NCI-H146 (cell line): ENCODE measurements around the gene EPN1.

Experiments used
- DNase-seq: peaks from one replicate; lab custom pipeline; 2025; lab: John Stamatoyannopoulos, UW

Gene EPN1

DNA sequence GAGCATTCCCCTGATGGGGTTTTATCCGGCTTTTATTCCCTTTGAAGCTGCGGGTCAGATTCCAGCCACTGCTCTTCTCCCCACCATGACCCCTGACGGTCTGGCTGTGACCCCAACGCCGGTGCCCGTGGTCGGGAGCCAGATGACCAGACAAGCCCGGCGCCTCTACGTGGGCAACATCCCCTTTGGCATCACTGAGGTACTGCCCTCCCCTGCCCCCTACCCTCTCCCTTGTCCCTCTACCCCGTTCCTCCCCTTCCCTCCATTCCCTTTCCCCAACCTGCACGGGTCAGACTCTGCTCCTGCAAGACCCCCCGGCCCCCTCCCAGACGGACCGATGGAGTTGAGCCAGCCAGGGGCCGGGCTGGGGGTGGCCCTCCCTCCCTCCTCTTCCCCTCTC is 14.0 kb upstream of the EPN1 start:
- no peak for DNase-seq

- DNase-seq: no peak
These were observed 13.2 kb upstream of the EPN1 start for GRCh38 chr19:55661826-55662225.

GRCh38 chr19:55663846-55664536 is 11.0 kb upstream of the EPN1 start:
- DNase-seq: no peak

GRCh38 chr19:55666343-55667005 is 8.6 kb upstream of the EPN1 start:
- no peak for DNase-seq

DNA sequence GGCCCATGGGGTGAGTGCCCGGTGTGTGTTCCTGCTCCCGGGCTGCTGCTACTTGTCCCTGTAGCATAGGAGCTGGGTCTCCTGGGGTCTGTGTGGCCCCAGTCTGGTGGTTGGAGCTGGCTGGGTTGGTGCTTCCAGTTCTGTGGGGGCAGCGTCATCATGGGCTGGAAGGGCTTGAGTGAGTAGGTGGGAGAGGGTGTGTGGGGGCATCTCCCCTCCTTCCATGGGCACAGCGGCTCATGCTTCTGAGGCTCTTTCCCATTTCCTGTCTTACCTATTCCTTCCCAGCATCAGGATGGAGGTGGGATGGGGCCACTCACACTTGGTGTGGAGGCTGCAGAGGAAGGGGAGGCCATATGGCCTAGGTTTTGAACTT is 8.0 kb upstream of the EPN1 start:
- DNase-seq: no peak

- no peak for DNase-seq
These were observed 7.5 kb upstream of the EPN1 start for GRCh38 chr19:55667511-55667910.

- DNase-seq: no peak
These were observed 7.1 kb upstream of the EPN1 start for GRCh38 chr19:55667958-55668357.

DNA sequence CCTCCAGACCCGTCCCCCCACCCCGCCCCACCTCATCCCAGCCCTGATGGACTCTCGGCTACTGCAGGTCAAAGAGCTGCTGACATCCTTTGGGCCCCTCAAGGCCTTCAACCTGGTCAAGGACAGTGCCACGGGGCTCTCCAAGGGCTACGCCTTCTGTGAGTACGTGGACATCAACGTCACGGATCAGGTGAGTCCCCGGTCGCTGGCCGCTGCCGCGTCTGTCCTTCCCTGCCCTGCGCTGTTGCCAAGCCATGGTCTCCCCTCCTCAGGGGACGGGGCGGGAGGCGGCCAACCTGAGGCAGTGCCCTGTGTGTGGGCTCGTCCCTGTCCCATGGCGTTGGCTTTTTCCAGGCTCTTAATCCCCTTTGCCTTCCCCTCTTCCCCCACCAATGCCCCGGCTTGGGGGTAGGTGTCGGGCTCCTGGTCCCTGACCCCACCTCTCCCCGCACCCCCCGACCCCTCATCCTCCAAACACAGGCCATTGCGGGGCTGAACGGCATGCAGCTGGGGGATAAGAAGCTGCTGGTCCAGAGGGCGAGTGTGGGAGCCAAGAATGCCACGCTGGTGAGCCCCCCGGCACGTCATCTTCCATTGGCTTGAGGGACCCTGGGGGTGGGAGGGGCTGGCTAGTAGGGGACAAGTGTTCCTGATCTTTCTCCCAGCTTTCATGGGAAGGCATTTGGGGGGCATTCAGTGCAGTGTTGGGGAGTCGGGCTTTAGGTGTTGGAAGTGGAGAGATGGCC is 6.2 kb upstream of the EPN1 start:
- no peak for DNase-seq

DNA sequence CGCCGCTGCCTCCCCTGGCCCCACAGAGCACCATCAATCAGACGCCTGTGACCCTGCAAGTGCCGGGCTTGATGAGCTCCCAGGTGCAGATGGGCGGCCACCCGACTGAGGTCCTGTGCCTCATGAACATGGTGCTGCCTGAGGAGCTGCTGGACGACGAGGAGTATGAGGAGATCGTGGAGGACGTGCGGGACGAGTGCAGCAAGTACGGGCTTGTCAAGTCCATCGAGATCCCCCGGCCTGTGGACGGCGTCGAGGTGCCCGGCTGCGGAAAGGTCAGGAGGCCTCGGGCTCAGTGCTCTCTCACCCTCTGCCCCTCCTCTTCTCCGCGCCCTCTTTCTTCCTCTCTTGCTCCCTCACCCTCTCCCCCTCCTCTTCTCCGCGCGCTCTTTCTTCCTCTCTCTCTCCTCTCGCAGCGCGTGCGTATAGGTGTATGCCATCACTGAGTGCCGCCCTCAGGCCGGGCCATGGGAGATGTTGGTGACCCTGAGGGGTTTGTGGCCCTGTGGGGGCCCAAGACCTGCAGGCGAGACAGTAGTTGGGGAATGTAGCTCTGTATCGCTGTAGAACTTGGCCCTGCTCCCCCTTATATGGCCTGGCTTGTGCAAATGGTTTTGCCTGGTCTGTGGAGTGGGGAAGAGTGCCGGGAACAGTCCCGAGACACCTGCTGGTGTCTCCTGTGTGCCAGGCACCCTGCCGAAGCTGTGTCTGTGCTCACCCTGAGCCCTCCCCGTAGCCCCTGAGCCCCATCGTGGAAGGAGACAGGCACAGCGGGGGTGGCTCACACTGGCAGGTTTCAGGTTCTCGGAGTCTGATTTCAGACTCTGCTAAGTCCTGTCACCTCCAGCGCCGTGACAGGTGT is 5.4 kb upstream of the EPN1 start:
- no peak for DNase-seq

GRCh38 chr19:55670280-55671053 is 4.6 kb upstream of the EPN1 start:
- peak; percentile 66 for DNase-seq

DNA sequence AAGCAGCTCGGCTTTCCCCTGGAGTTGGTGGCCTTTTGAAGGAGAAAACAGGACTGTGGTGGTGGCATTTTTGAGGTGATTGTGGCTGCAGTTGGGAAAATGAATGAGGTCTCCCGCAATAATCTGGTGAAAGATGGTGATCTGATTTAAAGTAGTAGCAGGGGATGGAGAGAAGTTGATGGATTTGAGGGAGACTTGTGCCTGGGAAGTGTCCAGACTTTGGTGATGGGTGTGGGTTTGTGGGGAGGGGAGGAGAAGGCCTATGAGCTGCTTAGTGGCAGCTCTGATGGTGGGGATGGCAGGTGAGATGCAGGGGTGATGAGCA is 4.0 kb upstream of the EPN1 start:
- no peak for DNase-seq

GRCh38 chr19:55672418-55672817 is 2.6 kb upstream of the EPN1 start:
- DNase-seq: no peak

- no peak for DNase-seq
These were observed 1.6 kb upstream of the EPN1 start for GRCh38 chr19:55673465-55673864.

DNA sequence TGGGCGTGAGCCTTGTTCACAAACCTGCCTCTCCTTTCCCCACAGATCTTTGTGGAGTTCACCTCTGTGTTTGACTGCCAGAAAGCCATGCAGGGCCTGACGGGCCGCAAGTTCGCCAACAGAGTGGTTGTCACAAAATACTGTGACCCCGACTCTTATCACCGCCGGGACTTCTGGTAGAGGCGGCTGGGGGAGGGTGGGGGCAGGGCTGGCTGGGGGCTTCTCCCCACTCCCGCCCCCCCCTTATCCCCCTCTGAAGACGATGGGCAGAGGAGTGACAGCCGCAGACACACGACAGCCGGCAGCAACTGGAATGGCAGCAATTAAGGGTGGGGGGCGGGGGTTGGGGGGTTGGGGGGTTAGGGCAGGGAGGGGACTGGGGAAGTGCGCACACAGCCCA is 1.1 kb upstream of the EPN1 start:
- no peak for DNase-seq

GRCh38 chr19:55674459-55674840 is 576 bp upstream of the EPN1 start:
- DNase-seq: no peak

- DNase-seq: no peak
These were observed 782 bp downstream of the EPN1 start for GRCh38 chr19:55675661-55676354.

GRCh38 chr19:55676383-55676782 is 1.4 kb downstream of the EPN1 start:
- no peak for DNase-seq

DNA sequence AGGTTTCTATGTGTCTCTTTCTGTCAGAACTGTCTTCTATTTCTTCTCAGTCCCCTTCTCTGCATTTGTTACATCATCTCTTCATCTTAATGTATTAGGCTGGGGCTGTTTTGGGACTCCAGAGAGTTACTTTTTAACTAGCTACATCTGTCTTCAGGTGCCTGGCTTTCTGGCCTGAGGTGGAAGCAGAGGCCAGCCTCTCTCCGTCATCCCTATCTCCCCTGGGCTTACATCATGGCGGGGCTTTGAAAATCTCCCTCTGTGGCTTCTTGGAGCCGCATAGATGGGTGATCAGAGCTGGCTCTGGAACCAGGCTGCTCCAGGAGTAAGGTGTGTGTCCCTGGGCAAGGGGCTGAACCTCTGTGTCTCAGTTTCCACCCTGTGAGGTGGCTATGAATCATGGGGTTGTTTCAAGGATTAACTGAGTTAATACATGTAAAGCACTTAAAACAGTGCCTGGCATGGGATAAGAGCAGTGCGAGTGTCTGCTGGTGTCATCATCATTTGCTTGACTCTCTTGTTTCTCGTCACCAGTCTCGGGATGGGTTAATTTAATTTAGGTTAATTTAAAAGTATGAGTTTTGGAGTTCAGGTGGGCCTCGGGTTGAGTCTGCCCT is 2.0 kb downstream of the EPN1 start:
- DNase-seq: no peak

- no peak for DNase-seq
These were observed 2.6 kb downstream of the EPN1 start for GRCh38 chr19:55677572-55678028.

DNA sequence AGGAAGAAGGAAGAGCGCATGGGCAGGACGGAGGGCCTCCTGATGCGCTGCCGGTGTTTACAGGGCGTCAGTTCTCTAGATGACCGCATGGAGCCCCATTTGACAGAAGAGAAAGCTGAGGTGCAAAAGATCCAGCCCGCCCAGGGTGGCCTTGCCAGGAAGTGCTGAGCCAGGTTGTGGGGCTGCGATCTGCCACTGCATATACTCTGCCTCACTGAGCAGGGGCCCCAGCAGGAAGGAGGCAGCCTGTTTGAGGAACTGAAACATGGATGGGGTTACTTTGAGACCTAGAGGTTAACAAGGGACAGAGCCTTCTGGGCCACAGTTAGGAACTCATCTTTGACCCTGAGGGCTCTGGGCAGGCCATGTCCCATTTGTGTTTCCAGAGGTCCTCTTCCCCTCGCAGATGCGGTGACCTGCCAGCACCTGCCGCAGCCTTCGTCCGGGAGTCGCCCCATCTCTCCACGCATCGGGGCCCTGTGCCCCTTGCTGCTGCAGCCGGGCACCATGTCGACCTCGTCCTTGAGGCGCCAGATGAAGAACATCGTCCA is 3.2 kb downstream of the EPN1 start:
- no peak for DNase-seq
